K562 (cell line): Measurements from ENCODE around the gene ZNF768. TPM values are rescaled to one million over a fixed set of nuclear protein-coding genes. Genes with fewer than 3 reads are reported as not detected.

Experiments used
- EP400 ChIP-seq: fragments of 450-650 bp; IDR thresholded peaks from 2 replicates; pipeline ENCODE4 v1.6.1; 2017; ENCODE audit warnings: antibody characterized with exemption, mild to moderate bottlenecking, moderate library complexity
- ESRRA ChIP-seq: fragments of 450-650 bp; IDR thresholded peaks from 2 replicates; pipeline ENCODE4 v1.6.1; 2014; ENCODE audit warnings: low read depth, mild to moderate bottlenecking, moderate library complexity, borderline replicate concordance
- MTA3 ChIP-seq: fragments of 450-650 bp; formaldehyde crosslinking; IDR thresholded peaks from 2 replicates; pipeline ENCODE4 v1.6.1; 2017; ENCODE audit warnings: mild to moderate bottlenecking, borderline replicate concordance
- POLR2AphosphoS5 ChIP-seq: IDR thresholded peaks from 2 replicates; pipeline ENCODE4 v1.6.1; 2011; ENCODE audit warnings: mild to moderate bottlenecking, low read depth, low read length, moderate library complexity; ENCODE audit not compliant: control insufficient read depth, insufficient read depth
- REST ChIP-seq, 2 experiments: fragments of 450-650 bp; formaldehyde crosslinking in 1 of 2; IDR thresholded peaks; 2 replicates each; pipeline versions ENCODE4 v1.4.0 to v1.6.1; 2014 to 2020; ENCODE audit warnings: mild to moderate bottlenecking in 2 of 2, borderline replicate concordance in 1 of 2, low read depth in 1 of 2
- polyA plus RNA-seq, 8 experiments: library from polyadenylated mRNA; depleted of rRNA in 4 of 8; stranded (reverse) in 5 of 8; unstranded in 3 of 8; fragments of >200 nt; fragmentation: Nextera tagmentation in 2 of 8; fragmentation: Illumina TruSeq in 1 of 8; extraction: Ambion mirVana in 2 of 8; extraction: Trizol in 1 of 8; gene quantifications; 2 replicates each; pipeline versions ENCODE4 v1.2.1 to v1.2.3, GENCODE V29; 2011 to 2014; ENCODE audit warnings: inconsistent platforms in 1 of 8, missing spikeins in 1 of 8
- total RNA-seq, 7 experiments: library from RNA; depleted of rRNA in 6 of 7; stranded (reverse); fragments of >200 nt in 6 of 7; fragmentation: Illumina TruSeq in 2 of 7; extraction: Trizol in 2 of 7; gene quantifications; 2 replicates each; pipeline versions ENCODE4 v1.2.1 to v1.2.3, GENCODE V29; 2011 to 2021; ENCODE audit warnings: low replicate concordance in 1 of 7
- TF ChIP-seq, protein P1 (sequence below): IDR thresholded peaks from 2 replicates; pipeline ENCODE4 v1.6.1; 2016; ENCODE audit warnings: missing genetic modification characterization, missing compliant biosample characterization
- TF ChIP-seq, protein P2 (sequence below), 2 experiments: fragments of 450-650 bp; IDR thresholded peaks; 2 replicates each; pipeline ENCODE4 v1.6.1; 2016; ENCODE audit warnings: mild to moderate bottlenecking in 2 of 2, borderline replicate concordance in 1 of 2, low read depth in 1 of 2, moderate library complexity in 1 of 2

The ZNF768 gene
- total and polyA plus RNA-seq, 9 of the 15 experiments (the other 6 are each of a cell fraction or from before 2014, with no cell fraction given), result 0.13 to 50.7 (median 26.9) TPM

GRCh38 chr16:30526823-30527634 is 663 bp upstream of the ZNF768 start (continued):
- peak; percentile 93 for TF ChIP-seq EP400
- TF ChIP-seq POLR2AphosphoS5, result no peak; the same call in 1 of the 2 replicates
- 0 out of 2 replicates have a peak, but pooled peaks have one; percentile 72 for TF ChIP-seq MTA3
- peak; percentile 100 for TF ChIP-seq ESRRA
- TF ChIP-seq, protein P1, sequence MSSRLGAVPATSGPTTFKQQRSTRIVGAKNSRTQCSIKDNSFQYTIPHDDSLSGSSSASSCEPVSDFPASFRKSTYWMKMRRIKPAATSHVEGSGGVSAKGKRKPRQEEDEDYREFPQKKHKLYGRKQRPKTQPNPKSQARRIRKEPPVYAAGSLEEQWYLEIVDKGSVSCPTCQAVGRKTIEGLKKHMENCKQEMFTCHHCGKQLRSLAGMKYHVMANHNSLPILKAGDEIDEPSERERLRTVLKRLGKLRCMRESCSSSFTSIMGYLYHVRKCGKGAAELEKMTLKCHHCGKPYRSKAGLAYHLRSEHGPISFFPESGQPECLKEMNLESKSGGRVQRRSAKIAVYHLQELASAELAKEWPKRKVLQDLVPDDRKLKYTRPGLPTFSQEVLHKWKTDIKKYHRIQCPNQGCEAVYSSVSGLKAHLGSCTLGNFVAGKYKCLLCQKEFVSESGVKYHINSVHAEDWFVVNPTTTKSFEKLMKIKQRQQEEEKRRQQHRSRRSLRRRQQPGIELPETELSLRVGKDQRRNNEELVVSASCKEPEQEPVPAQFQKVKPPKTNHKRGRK, result no peak
- TF ChIP-seq, protein P2, sequence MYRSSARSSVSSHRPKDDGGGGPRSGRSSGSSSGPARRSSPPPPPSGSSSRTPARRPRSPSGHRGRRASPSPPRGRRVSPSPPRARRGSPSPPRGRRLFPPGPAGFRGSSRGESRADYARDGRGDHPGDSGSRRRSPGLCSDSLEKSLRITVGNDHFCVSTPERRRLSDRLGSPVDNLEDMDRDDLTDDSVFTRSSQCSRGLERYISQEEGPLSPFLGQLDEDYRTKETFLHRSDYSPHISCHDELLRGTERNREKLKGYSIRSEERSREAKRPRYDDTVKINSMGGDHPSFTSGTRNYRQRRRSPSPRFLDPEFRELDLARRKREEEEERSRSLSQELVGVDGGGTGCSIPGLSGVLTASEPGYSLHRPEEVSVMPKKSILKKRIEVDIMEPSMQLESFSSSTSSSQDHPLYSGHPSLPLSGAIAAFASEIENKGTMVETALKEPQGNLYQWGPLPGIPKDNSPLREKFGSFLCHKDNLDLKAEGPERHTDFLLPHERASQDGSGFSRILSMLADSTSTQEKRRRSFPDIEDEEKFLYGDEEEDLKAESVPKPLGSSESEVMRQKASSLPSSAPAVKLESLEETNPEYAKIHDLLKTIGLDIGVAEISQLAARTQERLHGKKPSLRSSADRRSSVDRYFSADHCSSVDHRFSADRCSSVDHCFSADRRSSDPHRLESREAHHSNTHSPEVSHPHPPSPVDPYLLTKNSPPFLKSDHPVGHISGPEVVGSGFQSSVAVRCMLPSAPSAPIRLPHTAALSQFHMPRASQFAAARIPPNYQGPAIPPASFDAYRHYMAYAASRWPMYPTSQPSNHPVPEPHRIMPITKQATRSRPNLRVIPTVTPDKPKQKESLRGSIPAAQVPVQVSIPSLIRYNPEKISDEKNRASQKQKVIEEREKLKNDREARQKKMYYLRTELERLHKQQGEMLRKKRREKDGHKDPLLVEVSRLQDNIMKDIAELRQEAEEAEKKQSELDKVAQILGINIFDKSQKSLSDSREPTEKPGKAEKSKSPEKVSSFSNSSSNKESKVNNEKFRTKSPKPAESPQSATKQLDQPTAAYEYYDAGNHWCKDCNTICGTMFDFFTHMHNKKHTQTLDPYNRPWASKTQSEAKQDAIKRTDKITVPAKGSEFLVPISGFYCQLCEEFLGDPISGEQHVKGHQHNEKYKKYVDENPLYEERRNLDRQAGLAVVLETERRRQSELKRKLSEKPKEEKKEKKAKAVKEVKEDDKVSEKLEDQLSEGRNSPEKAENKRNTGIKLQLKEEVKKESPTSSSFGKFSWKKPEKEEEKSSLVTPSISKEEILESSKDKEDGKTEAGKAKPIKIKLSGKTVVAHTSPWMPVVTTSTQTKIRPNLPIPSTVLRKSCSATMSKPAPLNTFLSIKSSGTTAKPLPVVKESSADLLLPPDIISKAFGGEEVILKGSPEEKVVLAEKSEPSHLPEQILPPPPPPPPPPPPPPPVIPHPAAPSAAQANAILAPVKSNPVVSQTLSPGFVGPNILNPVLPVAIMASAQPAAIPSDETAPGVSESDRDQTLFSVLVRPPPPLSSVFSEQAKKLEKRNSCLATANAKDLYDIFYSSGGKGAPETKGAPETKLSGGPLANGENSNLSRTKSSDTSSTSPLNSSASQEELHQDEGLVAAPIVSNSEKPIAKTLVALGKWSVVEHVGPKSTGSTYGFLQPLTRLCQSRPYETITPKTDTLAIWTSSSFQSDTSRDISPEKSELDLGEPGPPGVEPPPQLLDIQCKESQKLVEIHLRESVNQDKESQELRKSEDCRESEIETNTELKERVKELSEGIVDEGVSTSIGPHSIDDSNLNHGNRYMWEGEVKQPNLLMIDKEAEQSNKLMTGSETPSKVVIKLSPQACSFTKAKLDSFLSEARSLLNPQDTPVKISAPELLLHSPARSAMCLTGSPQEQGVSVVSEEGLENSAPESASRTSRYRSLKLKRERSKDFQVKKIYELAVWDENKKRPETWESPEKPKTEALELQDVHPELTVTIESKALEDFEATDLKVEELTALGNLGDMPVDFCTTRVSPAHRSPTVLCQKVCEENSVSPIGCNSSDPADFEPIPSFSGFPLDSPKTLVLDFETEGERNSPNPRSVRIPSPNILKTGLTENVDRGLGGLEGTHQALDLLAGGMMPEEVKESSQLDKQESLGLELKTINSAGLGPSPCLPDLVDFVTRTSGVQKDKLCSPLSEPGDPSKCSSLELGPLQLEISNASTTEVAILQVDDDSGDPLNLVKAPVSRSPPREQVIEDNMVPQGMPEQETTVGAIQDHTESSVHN (IDR thresholded peaks at IDR 0.05; ENCODE audit: borderline replicate concordance in 1 of 2, low read depth in 1 of 2), result no peak
- TF ChIP-seq REST (IDR thresholded peaks at IDR 0.05; ENCODE audit: borderline replicate concordance), result peak; percentile 5; the same call in 1 of the 2 replicates
- TF ChIP-seq REST (CRISPR knock-in tag; IDR thresholded peaks at IDR 0.05; ENCODE audit: low read depth), result peak; percentile 83
